HCEC 1CT (cell line): Measurements from ENCODE around the gene PCDHA13.
"Not testable (repeated sequence)": the region's sequence is repeated elsewhere in the genome, so short reads cannot be mapped to it uniquely, and the experiment has no call there.

Experiments
- DNase-seq: peaks from one replicate; pipeline ENCODE4 v3.0.0-alpha.2; 2017

Gene PCDHA13

GRCh38 chr5:140870221-140871201, 11.4 kb upstream of the PCDHA13 start:
- no peak for DNase-seq

- no peak for DNase-seq
These were observed 6.5 kb upstream of the PCDHA13 start, which contains the start of gene PCDHA12 for GRCh38 chr5:140875085-140876065. Gene PCDHA12, plus strand, starts transcription at chr5:140875308. Its CDS starts 165 bp downstream, at chr5:140875473.

GRCh38 chr5:140876541-140877261, 5.2 kb upstream of the PCDHA13 start:
- DNase-seq, result not testable (repeated sequence)

GRCh38 chr5:140877262-140877581, 4.7 kb upstream of the PCDHA13 start:
- DNase-seq, result no peak

GRCh38 chr5:140882591-140882899, 621 bp downstream of the PCDHA13 start:
- DNase-seq, result no peak

GRCh38 chr5:140883373-140883772, 1.4 kb downstream of the PCDHA13 start:
- no peak for DNase-seq

- DNase-seq, result no peak
These were observed 2.2 kb downstream of the PCDHA13 start for GRCh38 chr5:140883927-140884697.

GRCh38 chr5:140916325-140916724, 34.4 kb downstream of the PCDHA13 start:
- DNase-seq, result no peak

GRCh38 chr5:140923601-140924000, 41.7 kb downstream of the PCDHA13 start:
- no peak for DNase-seq

- DNase-seq, result no peak
These were observed 44.0 kb downstream of the PCDHA13 start, which contains the start of gene PCDHAC1 for GRCh38 chr5:140925806-140926442. Gene PCDHAC1, plus strand, starts transcription at chr5:140926299. Its CDS starts 594 bp downstream, at chr5:140926893.

GRCh38 chr5:140926443-140927227, 44.7 kb downstream of the PCDHA13 start:
- DNase-seq, result no peak

- DNase-seq, result no peak
These were observed 45.3 kb downstream of the PCDHA13 start for GRCh38 chr5:140927228-140927573.
